GM23338 (cell line): ENCODE results near the gene AMOTL1. TPM values are rescaled to one million over a fixed set of nuclear protein-coding genes. Genes with fewer than 3 reads are reported as not detected.

Experiments used
- ATAC-seq: fragments of 200-7000 bp; cut with Tn5 transposase; 3 replicates; pipeline ENCODE4 v1.9.1; 2020
- DNase-seq: peaks from one replicate; pipeline ENCODE4 v3.0.0-alpha.2; 2015; ENCODE audit warnings: low spot score
- H2AFZ ChIP-seq: fragments of 200-600 bp; sonication (generic); 2 replicates; pipeline ENCODE4 v1.8.0; 2016; ENCODE audit warnings: antibody characterized with exemption, mild to moderate bottlenecking, moderate library complexity
- H3F3A ChIP-seq: fragments of 200-600 bp; sonication (generic); replicated peaks from 2 replicates; pipeline ENCODE4 v1.8.0; 2017; ENCODE audit warnings: antibody characterized with exemption, mixed run types, low read depth
- H3K27ac ChIP-seq: fragments of 200-600 bp; sonication (generic); 2 replicates; pipeline ENCODE4 v1.6.1; 2016; ENCODE audit warnings: low read depth
- H3K27me3 ChIP-seq: fragments of 200-600 bp; sonication (generic); 2 replicates; pipeline ENCODE4 v1.8.0; 2016; ENCODE audit warnings: mild to moderate bottlenecking, mixed run types, moderate library complexity; ENCODE audit not compliant: insufficient read depth
- H3K36me3 ChIP-seq: fragments of 200-600 bp; sonication (generic); 2 replicates; pipeline ENCODE4 v1.8.0; 2016; ENCODE audit warnings: mild to moderate bottlenecking; ENCODE audit not compliant: insufficient read depth
- H3K4me1 ChIP-seq: fragments of 200-600 bp; sonication (generic); 2 replicates; pipeline ENCODE4 v1.8.0; 2016; ENCODE audit warnings: mild to moderate bottlenecking, moderate library complexity; ENCODE audit not compliant: insufficient read depth
- H3K4me2 ChIP-seq: fragments of 200-600 bp; sonication (generic); 2 replicates; pipeline ENCODE4 v1.7.1; 2017; ENCODE audit warnings: mixed run types
- H3K4me3 ChIP-seq: fragments of 200-600 bp; sonication (generic); 2 replicates; pipeline ENCODE4 v1.6.1; 2016; ENCODE audit warnings: mixed run types
- H3K79me2 ChIP-seq: fragments of 200-600 bp; sonication (generic); replicated peaks from 2 replicates; pipeline ENCODE4 v1.8.0; 2017; ENCODE audit warnings: mild to moderate bottlenecking; ENCODE audit not compliant: insufficient read depth
- H3K9me2 ChIP-seq: fragments of 200-600 bp; sonication (generic); 2 replicates; pipeline ENCODE4 v1.8.0; 2017; ENCODE audit not compliant: insufficient read depth
- H4K20me1 ChIP-seq: fragments of 200-600 bp; sonication (generic); replicated peaks from 2 replicates; pipeline ENCODE4 v1.8.0; 2017; ENCODE audit warnings: mild to moderate bottlenecking; ENCODE audit not compliant: insufficient read depth
- H3K27ac Mint-ChIP-seq: 2 replicates; pipeline ENCODE4 v1.8.0; 2020; ENCODE audit warnings: inconsistent platforms, mild to moderate bottlenecking, moderate library complexity, mixed read lengths
- H3K27me3 Mint-ChIP-seq: 3 replicates; pipeline ENCODE4 v1.8.0; 2022; ENCODE audit warnings: low read depth, mild to moderate bottlenecking, moderate library complexity, mixed read lengths, inconsistent platforms; ENCODE audit not compliant: insufficient read depth, poor library complexity
- H3K36me3 Mint-ChIP-seq: 3 replicates; pipeline ENCODE4 v1.8.0; 2021; ENCODE audit warnings: low read depth, mild to moderate bottlenecking, inconsistent platforms, moderate library complexity, mixed read lengths
- H3K4me1 Mint-ChIP-seq: 3 replicates; pipeline ENCODE4 v1.8.0; 2020; ENCODE audit warnings: mild to moderate bottlenecking, inconsistent platforms, mixed read lengths
- H3K4me3 Mint-ChIP-seq: 3 replicates; pipeline ENCODE4 v1.8.0; 2021; ENCODE audit warnings: moderate library complexity, mild to moderate bottlenecking, inconsistent platforms, mixed read lengths
- H3K9me3 Mint-ChIP-seq: 3 replicates; pipeline ENCODE4 v1.8.0; 2020; ENCODE audit warnings: moderate library complexity, mild to moderate bottlenecking, inconsistent platforms, mixed read lengths
- CREB1 ChIP-seq: fragments of 250-450 bp; sonication (Bioruptor Pico); IDR thresholded peaks from 2 replicates; pipeline ENCODE4 v1.5.0; 2020; ENCODE audit warnings: low read depth, mild to moderate bottlenecking, moderate library complexity
- CTCF ChIP-seq, 2 experiments: fragments of 200-600 bp in 1 of 2; sonication (generic) in 1 of 2; conservative IDR thresholded peaks; 2 replicates each; pipeline versions ENCODE4 v1.5.1 to v1.6.1; 2016 to 2017; ENCODE audit warnings: antibody characterized with exemption in 2 of 2, low read depth in 2 of 2, mild to moderate bottlenecking in 2 of 2, moderate library complexity in 1 of 2
- ETS1 ChIP-seq: IDR thresholded peaks from 2 replicates; pipeline ENCODE4 v1.6.1; 2016; ENCODE audit warnings: antibody characterized with exemption
- EZH2 ChIP-seq: fragments of 200-600 bp; sonication (generic); IDR thresholded peaks from one replicate; pipeline ENCODE4 v1.8.0; 2017; ENCODE audit warnings: antibody characterized with exemption, mild to moderate bottlenecking, low read depth; ENCODE audit not compliant: unreplicated experiment
- EZH2phosphoT487 ChIP-seq: fragments of 200-600 bp; sonication (generic); IDR thresholded peaks from one replicate; pipeline ENCODE4 v1.8.1; 2018; ENCODE audit warnings: antibody characterized with exemption; ENCODE audit not compliant: unreplicated experiment
- JUNB ChIP-seq: IDR thresholded peaks from one replicate; pipeline ENCODE4 v1.6.1; 2016; ENCODE audit warnings: antibody characterized with exemption; ENCODE audit not compliant: unreplicated experiment
- NANOG ChIP-seq: IDR thresholded peaks from 2 replicates; pipeline ENCODE4 v1.6.1; 2016; ENCODE audit warnings: antibody characterized with exemption, borderline replicate concordance
- POLR2AphosphoS5 ChIP-seq: IDR thresholded peaks from 2 replicates; pipeline ENCODE4 v1.6.1; 2016; ENCODE audit warnings: antibody characterized with exemption, low read depth
- REST ChIP-seq: IDR thresholded peaks from one replicate; pipeline ENCODE4 v1.6.1; 2018; ENCODE audit warnings: antibody characterized with exemption; ENCODE audit not compliant: unreplicated experiment
- STAT1 ChIP-seq: IDR thresholded peaks from one replicate; pipeline ENCODE4 v1.6.1; 2016; ENCODE audit warnings: antibody characterized with exemption; ENCODE audit not compliant: unreplicated experiment
- ZNF114 ChIP-seq: fragments of 250-450 bp; sonication (Bioruptor Pico); IDR thresholded peaks from 2 replicates; pipeline ENCODE4 v1.5.0; 2020; ENCODE audit warnings: mild to moderate bottlenecking, moderate library complexity
- ZNF331 ChIP-seq: fragments of 250-450 bp; sonication (Bioruptor Pico); IDR thresholded peaks from 2 replicates; pipeline ENCODE4 v1.5.0; 2020; ENCODE audit warnings: low read depth, mild to moderate bottlenecking, moderate library complexity
- ZNF462 ChIP-seq: fragments of 250-450 bp; sonication (Bioruptor Pico); IDR thresholded peaks from 2 replicates; pipeline ENCODE4 v1.5.0; 2020; ENCODE audit warnings: mild to moderate bottlenecking, moderate library complexity
- polyA plus RNA-seq: library from polyadenylated mRNA; unstranded; fragments of >200 nt; fragmentation: Nextera tagmentation; extraction: Ambion mirVana; gene quantifications from 2 replicates; pipeline ENCODE4 v1.2.1, GENCODE V29; 2016
- total RNA-seq: library from RNA; depleted of rRNA; stranded (reverse); fragments of >200 nt; shearing (Covaris generic); gene quantifications from 2 replicates; pipeline ENCODE4 v1.2.3, GENCODE V29; 2014

The AMOTL1 gene
- total and polyA plus RNA-seq, 2 experiments from 2014 or later = 4.3 to 18.7 TPM

GRCh38 chr11:94787801-94788200 lies 19.6 kb downstream of the AMOTL1 start:
- Histone ChIP-seq H3K79me2 (peaks cover 83% of the 10 kb centered on the region), H3K4me3 (no peak overlapping the region), H3K27ac (no peak overlapping the region), H3K4me2 (no peak overlapping the region), H2AFZ (no peak overlapping the region), H3K36me3 (no peaks in the 10 kb centered on the region), H3K9me2 (no peaks in the 10 kb centered on the region), H3K4me1 (peaks cover 10% of the 10 kb centered on the region), H4K20me1 (peaks cover 7% of the 10 kb centered on the region), H3K27me3 (no peaks in the 10 kb centered on the region), H3F3A (no peaks in the 10 kb centered on the region)
- Mint-ChIP-seq H3K9me3 (no peaks in the 10 kb centered on the region), H3K36me3 (peaks cover 9% of the 10 kb centered on the region; the same call in 2 of the 3 replicates), H3K27ac (no peak overlapping the region), H3K4me3 (no peak overlapping the region), H3K4me1 (peaks cover 52% of the 10 kb centered on the region), H3K27me3 (no peaks in the 10 kb centered on the region)
- ATAC-seq (no peak), DNase-seq (no peak)
- TF ChIP-seq ZNF462 (no peak), CREB1 (no peak), POLR2AphosphoS5 (no peak), ZNF114 (no peak), EZH2phosphoT487 (no peak), REST (no peak), ZNF331 (CRISPR knock-in tag) (no peak), ETS1 (no peak), EZH2 (no peak), STAT1 (no peak), JUNB (no peak), NANOG (no peak), CTCF (conservative IDR thresholded peaks at IDR 0.05; ENCODE audit: low read depth in 2 of 2) (no peak)
